Left ventricle myocardium inferior (tissue), 1 donor: Measurements from ENCODE around the gene PRSS21. TPM values are rescaled to one million over a fixed set of nuclear protein-coding genes. Genes with fewer than 3 reads are reported as not detected.

Source experiments
- DNase-seq: peaks from one replicate; pipeline ENCODE4 v3.0.0-alpha.2; 2020
- H3K27ac ChIP-seq: fragments of 200-600 bp; replicated peaks from 2 replicates; pipeline ENCODE4 v1.8.0; 2021
- H3K27me3 ChIP-seq: fragments of 200-600 bp; 2 replicates; pipeline ENCODE4 v1.8.0; 2021; ENCODE audit warnings: low read depth
- H3K36me3 ChIP-seq: fragments of 200-600 bp; 2 replicates; pipeline ENCODE4 v1.8.0; 2021
- H3K4me1 ChIP-seq: fragments of 200-600 bp; 2 replicates; pipeline ENCODE4 v1.8.0; 2021
- H3K4me3 ChIP-seq: fragments of 200-600 bp; 2 replicates; pipeline ENCODE4 v1.8.0; 2021; ENCODE audit warnings: mild to moderate bottlenecking, moderate library complexity
- H3K9me3 ChIP-seq: fragments of 200-600 bp; replicated peaks from 2 replicates; pipeline ENCODE4 v1.8.0; 2021
- CTCF ChIP-seq: fragments of 200-600 bp; IDR thresholded peaks from 2 replicates; pipeline ENCODE4 v1.8.0; 2021; ENCODE audit warnings: antibody characterized with exemption, mild to moderate bottlenecking, borderline replicate concordance
- intact Hi-C: fragments of 100-400 bp; cut with micrococcal nuclease; formaldehyde crosslinking; loops from one replicate; pipeline ENCODE4 v1.11.0; 2022
- total RNA-seq: library from RNA; stranded (reverse); fragmentation: NEBNext Ultra II Directional; extraction: Animal tissue kit (Norgen Biotek cat#: 25700); gene quantifications from one replicate; pipeline ENCODE4 v1.2.1, GENCODE V29; 2021
- donor health status: DM: no; HTN: yes; CAD: no; lungs with severe emphysema.

The PRSS21 gene
- total RNA-seq, 1 donor from 2014 or later, result not detected

DNA sequence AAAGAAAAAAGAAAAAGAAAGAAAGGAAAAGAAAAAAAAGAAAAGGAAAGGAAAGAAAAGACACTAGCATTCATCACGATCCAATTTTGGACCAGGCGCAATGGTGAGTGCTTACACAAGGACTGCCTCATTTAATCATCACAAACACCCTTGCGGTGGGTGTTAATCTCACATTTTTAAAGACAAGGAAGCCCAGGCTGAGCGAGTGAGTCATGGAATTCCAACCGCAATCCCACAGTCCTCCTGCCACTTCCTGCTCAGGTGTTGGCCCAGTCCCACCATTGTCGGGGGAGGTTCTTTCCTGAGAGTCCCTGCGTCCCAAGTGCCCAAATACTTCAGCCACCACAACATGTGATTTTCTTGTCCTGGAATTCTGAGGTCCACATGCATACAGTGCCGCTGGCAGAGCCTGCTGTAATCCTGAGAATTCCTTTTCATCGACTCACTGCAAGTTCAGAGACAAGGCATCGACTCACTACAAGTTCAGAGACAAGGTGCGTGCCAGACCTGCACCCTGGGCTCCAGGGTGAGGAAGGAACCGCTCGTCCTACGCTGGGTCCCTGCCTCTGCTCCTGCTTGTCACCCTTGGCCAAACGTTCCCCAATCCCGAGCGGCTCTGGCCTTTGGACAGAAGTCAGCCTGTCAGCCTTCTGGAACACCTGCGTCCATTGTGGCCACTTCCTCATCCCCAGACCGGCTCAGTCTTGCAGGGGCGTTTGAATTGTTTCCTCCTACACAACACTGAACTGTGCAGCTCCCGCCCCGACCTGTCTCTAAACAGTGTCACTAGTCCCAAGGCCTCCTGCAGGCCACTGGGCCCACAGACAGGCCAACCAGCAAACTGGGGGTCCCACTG is 18.8 kb downstream of the PRSS21 start:
- Histone ChIP-seq H3K9me3 (no peaks in the 10 kb centered on the region), H3K27me3 (peaks cover 71% of the 10 kb centered on the region), H3K4me1 (no peaks in the 10 kb centered on the region), H3K36me3 (no peaks in the 10 kb centered on the region), H3K27ac (no peak overlapping the region), H3K4me3 (no peak overlapping the region)
- TF ChIP-seq CTCF, result no peak
- intact Hi-C loops, result no loop called here
- no peak for DNase-seq

- intact Hi-C loops, result no loop called here
- Histone ChIP-seq H3K27ac (no peak overlapping the region), H3K27me3 (peaks cover 71% of the 10 kb centered on the region), H3K4me3 (no peak overlapping the region), H3K9me3 (no peaks in the 10 kb centered on the region), H3K36me3 (no peaks in the 10 kb centered on the region), H3K4me1 (peaks cover 7% of the 10 kb centered on the region)
- TF ChIP-seq CTCF, result no peak
- no peak for DNase-seq
Observed at GRCh38 chr16:2836646-2837508, 19.8 kb downstream of the PRSS21 start.

GRCh38 chr16:2838928-2839327 is 21.9 kb downstream of the PRSS21 start:
- TF ChIP-seq CTCF, result peak; percentile 77
- H3K4me3 ChIP-seq, result no peak overlapping the region
- peaks cover 17% of the 10 kb centered on the region for H3K4me1 ChIP-seq
- H3K27ac ChIP-seq, result no peak overlapping the region
- no peaks in the 10 kb centered on the region for H3K36me3 ChIP-seq
- H3K9me3 ChIP-seq, result no peaks in the 10 kb centered on the region
- intact Hi-C loops, result no loop called here
- peaks cover 69% of the 10 kb centered on the region for H3K27me3 ChIP-seq
- DNase-seq, result peak; percentile 48

- peak; percentile 5 for DNase-seq
- Histone ChIP-seq H3K36me3 (no peaks in the 10 kb centered on the region), H3K9me3 (no peaks in the 10 kb centered on the region), H3K27ac (no peak overlapping the region), H3K27me3 (peaks cover 69% of the 10 kb centered on the region), H3K4me3 (no peak overlapping the region), H3K4me1 (peaks cover 17% of the 10 kb centered on the region)
- intact Hi-C loops, result no loop called here
- no peak for TF ChIP-seq CTCF
Observed at GRCh38 chr16:2839650-2840450, 22.8 kb downstream of the PRSS21 start.

- H3K9me3 ChIP-seq, result no peaks in the 10 kb centered on the region
- H3K36me3 ChIP-seq, result no peaks in the 10 kb centered on the region
- H3K4me3 ChIP-seq, result no peak overlapping the region
- intact Hi-C loops, result no loop called here
- TF ChIP-seq CTCF, result no peak
- DNase-seq, result peak; percentile 9
- H3K27me3 ChIP-seq, result peaks cover 67% of the 10 kb centered on the region
- H3K27ac ChIP-seq, result no peak overlapping the region
- peaks cover 17% of the 10 kb centered on the region for H3K4me1 ChIP-seq
Observed at GRCh38 chr16:2840914-2841313, 23.9 kb downstream of the PRSS21 start.
